DMS79 treated with DMSO at 0.1 percent for 48 hours (cell line): ENCODE results near the gene VPS13A.
A peak's percentile ranks its signal among the peaks of the same experiment; 100 is the strongest.

Source experiments
- DNase-seq: peaks from one replicate; lab custom pipeline; 2025; lab: John Stamatoyannopoulos, UW

The VPS13A gene

GRCh38 chr9:77177143-77177893, at the start of gene VPS13A:
Gene VPS13A (plus strand): TSS chr9:77177534. CDS start chr9:77177705, 171 bp downstream.
- peak; percentile 58 for DNase-seq

- no peak for DNase-seq
Observed at GRCh38 chr9:77128125-77128789, 49.1 kb upstream of the VPS13A start.

GRCh38 chr9:77131399-77131798, 45.9 kb upstream of the VPS13A start:
- DNase-seq, result peak; percentile 62

- no peak for DNase-seq
Observed at GRCh38 chr9:77133011-77133410, 44.3 kb upstream of the VPS13A start.

- DNase-seq, result no peak
Observed at GRCh38 chr9:77142366-77142765, 35.0 kb upstream of the VPS13A start.

- no peak for DNase-seq
Observed at GRCh38 chr9:77149879-77150278, 27.5 kb upstream of the VPS13A start.

GRCh38 chr9:77152289-77152688, 25.0 kb upstream of the VPS13A start:
- no peak for DNase-seq

GRCh38 chr9:77156646-77157371, 20.5 kb upstream of the VPS13A start:
- no peak for DNase-seq

GRCh38 chr9:77158772-77159513, 18.4 kb upstream of the VPS13A start:
- DNase-seq, result no peak

GRCh38 chr9:77161191-77161590, 16.1 kb upstream of the VPS13A start:
- DNase-seq, result no peak

GRCh38 chr9:77161966-77162365, 15.4 kb upstream of the VPS13A start:
- no peak for DNase-seq

GRCh38 chr9:77162366-77162765, 15.0 kb upstream of the VPS13A start:
- no peak for DNase-seq

GRCh38 chr9:77163884-77164283, 13.4 kb upstream of the VPS13A start:
- no peak for DNase-seq

- no peak for DNase-seq
Observed at GRCh38 chr9:77166193-77166592, 11.1 kb upstream of the VPS13A start.

GRCh38 chr9:77170991-77171699, 6.2 kb upstream of the VPS13A start:
- DNase-seq, result no peak

- DNase-seq, result no peak
Observed at GRCh38 chr9:77175151-77175550, 2.2 kb upstream of the VPS13A start.

GRCh38 chr9:77176106-77176505, 1.2 kb upstream of the VPS13A start:
- no peak for DNase-seq

- DNase-seq, result peak; percentile 25
Observed at GRCh38 chr9:77176686-77177142, 620 bp upstream of the VPS13A start.

- no peak for DNase-seq
Observed at GRCh38 chr9:77177894-77178794, 810 bp downstream of the VPS13A start.

- DNase-seq, result no peak
Observed at GRCh38 chr9:77180056-77180455, 2.7 kb downstream of the VPS13A start.
